ENCODE measurements around the gene ADRM1.

- TF ChIP-seq CTCF (IDR thresholded peaks at IDR 0.05) (no peak), POLR2A (IDR thresholded peaks at IDR 0.05) (no peak)
Observed at GRCh38 chr20:62298577-62299249, 4.1 kb upstream of the ADRM1 start.

Data from sigmoid colon (tissue), 3 donors.